GM19193 (cell line): Measurements from ENCODE around the gene KIAA1671.

Source experiments
- POLR2A ChIP-seq: IDR thresholded peaks from 4 replicates; pipeline ENCODE4 v1.6.1; 2011; ENCODE audit not compliant: insufficient read depth, insufficient read length; ENCODE audit errors: extremely low read depth

KIAA1671 gene

DNA sequence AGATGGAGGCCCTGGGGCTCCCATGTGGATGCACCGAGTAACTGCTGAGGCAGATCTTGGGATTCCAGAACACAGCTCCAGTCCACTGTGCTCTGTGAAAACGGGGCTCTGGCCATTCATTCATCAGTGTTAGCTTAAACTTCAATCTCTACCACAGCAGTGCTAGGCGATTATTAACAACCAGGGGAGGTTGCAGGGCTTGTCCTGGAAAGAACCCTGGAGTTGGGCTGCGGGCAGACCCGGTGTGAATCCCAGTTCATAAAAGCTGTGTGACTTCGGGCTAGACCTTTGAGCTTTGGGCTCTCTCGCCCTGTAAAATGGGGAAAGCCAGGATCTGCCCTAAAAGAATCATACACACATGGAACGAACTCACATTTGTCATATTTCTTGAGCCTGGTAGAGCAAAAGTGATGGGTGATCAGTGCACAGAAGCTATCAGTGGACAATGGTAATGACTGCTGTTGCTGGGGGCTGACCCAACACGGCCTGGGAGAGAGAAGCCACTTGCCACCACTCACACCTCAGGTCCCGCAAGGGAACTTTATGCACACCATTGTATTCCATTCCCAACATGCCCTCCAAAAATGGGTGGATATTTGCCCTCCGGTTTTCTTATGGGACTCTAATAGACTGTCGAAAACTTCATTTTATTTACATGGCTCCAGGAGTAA is 231.6 kb downstream of the KIAA1671 start:
- TF ChIP-seq POLR2A = no peak

- no peak for TF ChIP-seq POLR2A
Measured at GRCh38 chr22:25186140-25186539, 233.6 kb downstream of the KIAA1671 start.

DNA sequence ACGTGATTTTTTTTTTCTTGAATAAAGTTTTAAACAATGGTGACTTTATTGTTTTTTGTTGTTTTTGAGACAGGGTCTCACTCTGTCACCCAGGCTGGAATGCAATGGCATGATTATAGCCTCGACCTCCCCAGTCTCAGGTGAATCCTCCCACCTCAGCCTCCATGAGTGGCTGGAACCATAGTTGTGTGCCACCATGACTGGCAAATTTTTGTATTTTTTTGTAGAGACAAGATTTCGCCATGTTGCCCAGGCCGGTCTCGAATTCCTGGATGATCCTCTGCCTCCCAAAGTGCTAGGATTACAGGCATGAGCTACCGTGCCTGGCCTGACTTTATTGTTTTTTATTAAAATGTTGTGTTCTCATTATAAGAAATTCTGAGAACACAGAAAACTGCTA is 235.0 kb downstream of the KIAA1671 start:
- no peak for TF ChIP-seq POLR2A

DNA sequence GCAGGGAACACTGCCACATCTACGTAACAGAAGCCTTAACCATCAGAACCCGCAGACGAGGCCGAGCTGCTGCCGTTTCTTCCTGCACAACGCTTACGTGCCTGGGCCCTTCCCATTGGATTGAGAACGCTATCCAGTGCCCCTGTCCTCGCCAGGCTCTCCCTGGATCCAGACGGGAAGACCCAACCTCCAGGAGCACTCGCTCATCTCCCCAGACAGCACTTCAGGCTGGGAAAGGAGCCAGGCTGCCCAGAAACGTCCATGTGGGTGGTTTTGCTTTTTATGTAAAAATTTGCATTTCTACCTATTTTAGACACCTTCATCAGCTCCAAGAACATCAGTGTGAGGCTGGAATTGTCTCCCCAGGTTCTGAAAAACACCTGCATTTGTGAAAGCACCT is 239.9 kb downstream of the KIAA1671 start:
- no peak for TF ChIP-seq POLR2A

DNA sequence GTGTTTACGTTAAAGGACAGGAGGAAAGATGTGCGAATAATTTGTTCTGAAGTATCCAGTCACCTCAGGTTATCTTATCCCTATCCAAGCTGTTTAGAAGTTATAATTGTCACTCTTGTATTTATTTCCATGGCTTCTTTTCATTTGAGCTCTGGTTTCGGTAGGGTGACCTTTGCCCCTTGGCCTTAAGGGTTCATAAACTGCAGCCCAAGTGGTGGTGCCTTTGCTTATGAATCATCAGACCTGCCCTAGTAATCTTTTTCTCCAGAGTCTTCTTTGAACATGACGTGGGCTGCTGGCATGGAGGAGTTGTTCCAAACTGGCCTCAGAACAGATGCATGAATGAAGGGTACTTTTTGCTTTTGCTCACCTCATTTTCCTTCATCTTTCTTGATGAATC is 240.6 kb downstream of the KIAA1671 start:
- no peak for TF ChIP-seq POLR2A

- no peak for TF ChIP-seq POLR2A
Measured at GRCh38 chr22:25193548-25193947, 241.0 kb downstream of the KIAA1671 start.

GRCh38 chr22:25196326-25196725 is 243.8 kb downstream of the KIAA1671 start:
- TF ChIP-seq POLR2A = no peak

DNA sequence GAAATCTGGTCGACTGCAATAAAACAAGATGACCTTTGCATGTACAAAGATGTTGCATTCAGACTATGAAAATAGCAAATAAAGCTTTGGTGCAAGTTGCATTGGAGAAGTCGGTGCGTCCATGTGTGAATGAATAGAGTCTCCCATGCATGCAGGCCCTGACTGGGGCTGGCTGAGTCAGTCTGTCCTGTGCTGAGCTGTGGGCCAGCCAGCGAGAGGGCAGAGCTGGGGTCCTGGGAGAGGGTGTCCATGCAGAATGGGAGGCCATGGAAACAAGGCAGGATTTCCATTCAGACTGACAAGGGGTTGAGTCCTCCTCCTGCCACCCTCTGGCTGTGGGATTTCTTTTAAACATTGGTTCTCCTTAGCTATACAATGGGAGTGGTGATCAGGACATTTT is 244.8 kb downstream of the KIAA1671 start:
- no peak for TF ChIP-seq POLR2A

GRCh38 chr22:25199731-25200520 is 247.4 kb downstream of the KIAA1671 start, which contains the start of gene CRYBB3:
Gene CRYBB3, plus strand, starts transcription at chr22:25199858. Its CDS starts 1,539 bp downstream, at chr22:25201397.
- no peak for TF ChIP-seq POLR2A

GRCh38 chr22:25200967-25201366 is 248.5 kb downstream of the KIAA1671 start:
- no peak for TF ChIP-seq POLR2A

GRCh38 chr22:25201557-25202273 is 249.2 kb downstream of the KIAA1671 start:
- TF ChIP-seq POLR2A = no peak

- no peak for TF ChIP-seq POLR2A
Measured at GRCh38 chr22:25202290-25202921, 249.9 kb downstream of the KIAA1671 start.

DNA sequence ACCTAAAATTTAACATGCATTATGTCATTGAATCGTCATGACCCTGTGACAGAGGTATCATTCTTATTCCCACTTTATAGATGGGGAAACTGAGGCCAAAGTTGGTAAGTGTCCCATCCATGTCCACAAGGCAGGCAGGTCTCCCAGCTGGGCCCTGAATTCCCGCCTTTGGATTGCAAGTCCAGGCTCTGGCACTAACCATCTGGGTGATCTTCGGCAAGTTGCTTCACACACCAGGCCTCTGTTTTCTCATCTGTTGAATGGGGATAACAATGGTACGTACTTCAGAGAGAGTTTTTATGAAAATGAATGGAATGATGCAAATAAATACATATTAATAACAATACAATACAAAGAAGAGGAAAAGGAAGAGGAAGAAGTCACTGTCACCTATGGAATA is 250.6 kb downstream of the KIAA1671 start:
- TF ChIP-seq POLR2A = no peak

DNA sequence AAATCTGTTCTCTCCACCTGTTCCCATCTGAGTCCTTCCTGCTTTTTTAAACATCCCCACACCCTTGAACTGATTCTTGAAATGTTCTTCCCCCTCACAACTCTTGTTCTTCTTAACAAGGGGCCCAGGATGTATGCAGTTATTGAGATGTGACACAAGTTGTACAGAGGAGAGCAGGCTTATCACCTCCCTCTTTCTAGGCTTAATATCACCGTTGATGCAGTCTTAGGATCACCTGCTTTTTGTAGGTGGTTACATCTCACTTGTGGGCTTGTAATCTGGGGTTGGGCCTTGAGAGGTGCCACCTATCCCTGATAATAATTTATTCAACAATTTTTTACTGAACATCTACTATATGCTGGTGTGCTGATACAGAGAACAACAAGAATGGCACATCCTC is 253.3 kb downstream of the KIAA1671 start:
- TF ChIP-seq POLR2A = no peak

DNA sequence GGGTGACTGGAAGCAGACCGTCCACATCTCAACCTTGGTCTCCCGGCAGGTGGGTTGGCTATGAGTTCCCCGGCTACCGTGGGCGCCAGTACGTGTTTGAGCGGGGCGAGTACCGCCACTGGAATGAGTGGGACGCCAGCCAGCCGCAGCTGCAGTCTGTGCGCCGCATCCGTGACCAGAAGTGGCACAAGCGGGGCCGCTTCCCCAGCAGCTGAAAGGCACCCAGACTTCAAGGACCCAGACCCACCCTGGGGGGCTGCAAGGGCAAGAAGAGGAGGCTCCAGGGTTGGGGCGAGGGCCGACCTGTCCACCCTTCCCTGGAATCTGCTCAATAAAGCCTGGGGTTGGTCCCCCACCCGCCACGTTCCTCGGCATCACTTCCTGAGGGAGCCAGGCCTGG is 254.5 kb downstream of the KIAA1671 start:
- TF ChIP-seq POLR2A = no peak

- no peak for TF ChIP-seq POLR2A
Measured at GRCh38 chr22:25207553-25208157, 255.1 kb downstream of the KIAA1671 start.

DNA sequence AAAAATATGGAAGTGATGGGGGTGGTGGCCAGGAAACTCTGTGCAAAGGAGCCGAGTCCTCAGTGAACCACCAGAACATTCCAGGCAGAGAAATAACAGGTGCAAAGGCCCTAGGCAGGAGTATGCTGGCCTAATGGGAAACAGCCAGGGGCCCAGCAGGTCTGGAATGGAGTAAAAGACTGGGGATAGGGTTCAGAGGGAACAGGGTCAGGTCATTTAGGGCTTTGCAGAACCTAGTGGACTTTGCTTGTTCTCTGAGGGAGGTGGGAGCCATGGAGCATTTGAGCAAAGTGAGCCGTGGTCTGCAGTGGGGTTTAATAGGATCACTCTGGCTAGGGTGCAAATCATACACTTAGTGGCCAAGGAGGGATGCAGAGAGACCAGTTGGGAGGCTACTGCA is 255.8 kb downstream of the KIAA1671 start:
- TF ChIP-seq POLR2A = no peak
